GM19468 (cell line): Measurements from ENCODE around the gene KIAA1671.

Experiments
- ATAC-seq: cut with Tn5 transposase; IDR thresholded peaks from one replicate; pipeline ENCODE4 v1.9.1; 2021; ENCODE audit warnings: mild to moderate bottlenecking, moderate library complexity, moderate number of reproducible peaks; ENCODE audit not compliant: unreplicated experiment; ENCODE audit errors: extremely low read depth

Gene KIAA1671

DNA sequence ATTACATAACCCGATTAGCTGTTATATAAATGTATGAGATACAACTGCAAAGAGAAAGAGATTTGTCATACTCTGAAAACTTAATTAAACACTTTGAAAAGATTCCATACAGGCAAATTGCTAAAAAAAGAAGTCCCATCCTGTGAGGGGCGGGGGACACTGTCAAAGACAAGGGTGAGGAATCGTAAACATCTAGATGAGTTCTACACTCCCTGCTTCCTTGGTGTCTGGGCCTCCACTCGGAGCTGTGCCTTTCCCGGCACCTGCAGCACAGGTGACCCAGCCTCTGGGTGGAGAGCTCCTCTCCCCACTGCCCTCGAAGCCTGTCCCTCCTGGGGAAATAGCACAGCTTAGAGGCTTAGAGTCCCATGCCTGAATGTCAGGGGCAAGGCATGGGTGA, 177.9 kb downstream of the KIAA1671 start:
- no peak for ATAC-seq

DNA sequence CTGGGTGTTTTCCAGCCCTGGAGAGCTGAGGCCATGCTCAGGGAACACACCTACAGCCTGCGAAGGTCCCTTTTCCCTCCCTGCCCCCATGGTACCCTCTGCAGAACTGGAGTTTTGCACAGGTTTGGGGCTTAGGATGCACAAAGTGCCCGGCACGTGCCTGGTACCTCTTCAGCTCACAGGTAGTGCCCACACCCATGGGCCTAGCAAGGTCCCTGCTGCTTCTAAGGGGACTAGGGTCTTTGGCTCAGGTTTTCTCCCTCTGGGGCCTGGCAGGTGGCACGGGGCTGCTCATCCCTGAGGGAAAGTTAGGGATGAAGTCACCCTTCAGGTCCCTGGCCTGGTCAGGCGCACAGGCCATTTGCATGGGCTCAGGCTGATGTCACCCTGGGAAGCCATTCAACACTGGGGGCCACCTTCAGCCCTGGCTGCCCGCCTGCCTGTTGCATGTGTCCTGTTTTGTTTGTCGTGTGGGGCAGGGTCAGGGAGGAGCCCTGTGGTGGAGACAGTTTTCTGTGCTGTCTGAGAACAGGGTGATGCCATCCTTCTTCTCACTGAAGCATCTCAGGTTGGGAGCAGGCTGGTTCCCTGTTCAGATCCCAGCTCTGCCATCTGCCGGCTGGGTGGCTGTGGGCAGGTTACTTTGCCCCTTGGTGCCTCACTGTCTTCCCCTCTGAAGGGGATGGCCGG, 178.8 kb downstream of the KIAA1671 start:
- no peak for ATAC-seq

DNA sequence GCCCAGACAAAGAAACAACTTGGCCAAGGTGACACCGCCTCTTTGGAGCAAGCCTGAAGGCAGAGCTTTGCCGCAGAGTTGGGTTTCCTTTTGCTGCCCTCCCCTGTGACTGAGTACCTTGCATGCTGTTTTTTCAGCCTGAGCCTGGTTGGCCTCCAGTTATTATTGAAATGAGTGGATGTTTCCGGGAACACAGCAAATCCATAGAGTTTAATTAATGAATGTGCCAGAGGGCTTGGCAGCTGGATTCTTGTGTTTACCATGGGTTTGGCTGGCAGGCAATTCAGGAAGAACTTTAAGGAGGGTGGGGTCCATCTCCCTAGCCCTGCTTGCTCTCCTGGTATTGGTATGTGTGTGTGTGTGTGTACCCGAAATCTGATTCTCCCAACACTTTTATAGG, 181.5 kb downstream of the KIAA1671 start:
- ATAC-seq = no peak

DNA sequence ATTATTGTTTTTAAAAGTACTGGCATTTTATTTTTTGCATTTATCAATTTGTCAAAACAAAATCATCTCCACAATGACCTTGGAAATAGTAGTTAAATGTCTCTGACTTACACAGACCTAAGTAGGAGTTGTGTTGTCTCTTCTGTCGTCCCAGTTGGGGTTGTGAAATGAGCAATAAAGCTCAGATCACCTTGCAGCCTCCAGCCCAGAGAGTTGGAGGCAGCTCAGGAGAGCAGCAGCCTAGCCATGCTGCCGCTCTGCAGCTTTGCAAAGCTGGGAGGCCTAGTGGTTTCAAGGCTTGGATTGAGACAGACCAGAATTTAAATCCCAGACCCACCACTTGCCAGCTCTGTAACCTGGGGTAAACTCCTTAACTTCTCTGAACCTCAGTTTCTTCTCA, 181.9 kb downstream of the KIAA1671 start:
- no peak for ATAC-seq

DNA sequence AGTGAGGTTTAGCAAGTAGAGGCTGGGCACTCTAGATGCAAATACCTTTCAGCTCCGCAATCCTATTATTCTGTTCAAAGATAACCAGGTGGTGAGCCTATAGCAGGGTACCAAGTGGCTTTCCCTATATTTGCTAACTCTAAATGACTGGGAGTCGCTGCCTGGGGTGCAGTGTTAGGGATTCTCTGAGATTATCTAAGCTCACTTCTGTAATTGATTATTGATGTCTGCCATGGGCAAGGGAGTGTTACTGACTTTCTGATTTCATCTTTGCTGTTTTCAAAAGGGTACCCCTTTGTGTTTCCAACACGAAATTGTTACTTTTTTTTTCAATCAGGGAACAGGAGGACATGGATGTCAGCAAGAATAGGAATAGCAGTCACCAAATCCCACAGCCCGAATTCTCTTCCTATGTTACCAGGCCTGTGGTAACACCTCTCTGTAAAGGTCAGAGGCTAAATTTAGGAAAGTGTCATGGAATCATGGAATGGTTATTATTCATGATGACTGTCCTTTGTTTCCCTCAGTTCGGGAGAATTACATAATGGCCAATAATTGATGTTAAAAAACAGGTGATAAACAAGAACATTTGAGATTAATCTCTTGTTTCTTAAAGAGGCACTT, 184.5 kb downstream of the KIAA1671 start:
- ATAC-seq = no peak

DNA sequence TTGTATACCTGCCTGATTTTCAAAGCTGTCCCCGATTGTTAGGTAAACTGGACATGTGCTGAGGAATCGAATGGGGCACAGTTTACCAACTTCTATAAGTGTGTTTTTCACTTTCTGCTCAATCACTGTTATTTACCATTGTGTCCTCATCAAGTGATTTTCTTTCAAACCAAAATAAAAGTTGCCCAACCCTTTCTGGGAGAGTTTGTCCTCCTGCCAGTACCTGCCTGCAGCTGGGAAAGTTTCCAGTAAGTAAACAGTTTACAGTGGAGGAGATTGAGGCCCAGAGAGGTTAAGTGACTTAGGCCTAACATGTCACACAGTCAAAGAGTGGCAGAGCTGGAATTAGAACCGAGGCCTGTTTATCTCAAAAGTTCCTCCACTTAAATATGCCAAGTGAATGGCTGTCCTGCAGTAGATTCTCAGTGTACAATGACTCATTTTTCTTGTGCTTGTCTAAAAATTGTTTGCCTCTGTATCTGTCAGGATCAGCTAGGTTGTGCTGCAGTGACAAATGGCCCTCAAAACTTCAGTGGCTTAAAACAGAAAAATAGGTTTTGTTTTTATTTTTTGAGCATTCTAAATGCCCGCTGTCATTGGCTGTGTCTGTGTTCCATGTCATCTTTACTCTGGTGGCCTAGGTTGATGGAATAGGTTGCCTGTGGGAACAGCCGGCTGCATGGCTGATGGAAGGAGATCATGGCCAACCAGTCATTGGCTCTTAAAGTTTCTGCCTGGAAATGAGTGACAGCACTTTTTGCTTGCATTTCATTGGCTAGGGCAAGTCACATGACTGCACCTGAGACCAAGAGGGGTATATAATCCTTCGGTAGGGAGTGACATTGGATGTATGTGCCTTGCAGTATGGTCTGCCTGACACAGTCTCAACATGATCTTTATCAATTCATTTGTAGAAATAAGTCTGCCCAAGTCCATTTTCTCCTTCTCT, 185.3 kb downstream of the KIAA1671 start:
- ATAC-seq = no peak

DNA sequence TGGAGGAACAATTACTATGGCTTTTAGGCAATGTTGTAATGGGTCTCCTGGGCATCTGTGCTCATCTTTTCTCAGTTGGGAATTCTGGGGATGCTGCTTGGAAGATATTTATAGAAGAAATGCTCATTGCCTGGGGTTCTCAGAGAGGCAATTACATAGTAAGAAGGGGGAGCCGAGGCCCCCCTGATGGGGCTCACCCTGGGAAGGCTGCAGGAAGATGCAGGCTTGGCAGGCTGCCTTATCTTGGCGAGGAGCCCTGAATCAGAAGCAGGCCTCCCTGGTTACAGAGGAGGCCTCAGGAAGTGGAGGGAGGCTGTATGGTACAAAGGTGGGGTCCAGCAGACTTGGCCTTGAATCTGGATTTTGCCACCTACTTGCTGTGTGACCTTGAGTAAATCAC, 186.5 kb downstream of the KIAA1671 start:
- no peak for ATAC-seq

DNA sequence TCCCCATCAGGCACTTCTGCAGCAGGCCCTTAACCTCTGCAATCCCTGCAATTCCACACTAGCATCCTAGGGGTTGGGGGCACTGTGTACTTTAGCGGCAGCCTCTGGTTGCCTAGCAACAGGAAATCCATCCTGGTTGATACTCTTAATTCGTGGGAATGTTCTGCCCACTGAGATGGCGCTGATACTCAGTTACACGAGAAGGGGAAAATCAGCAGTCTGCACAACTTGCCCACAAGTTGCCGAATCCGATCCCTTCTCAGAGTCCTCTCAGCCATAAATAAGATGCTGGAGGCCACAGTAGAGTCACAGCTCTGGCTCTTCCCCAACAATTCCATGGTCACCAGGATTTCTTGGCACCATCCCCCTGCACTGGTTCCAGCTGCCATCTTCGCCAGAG, 189.6 kb downstream of the KIAA1671 start:
- ATAC-seq = no peak

DNA sequence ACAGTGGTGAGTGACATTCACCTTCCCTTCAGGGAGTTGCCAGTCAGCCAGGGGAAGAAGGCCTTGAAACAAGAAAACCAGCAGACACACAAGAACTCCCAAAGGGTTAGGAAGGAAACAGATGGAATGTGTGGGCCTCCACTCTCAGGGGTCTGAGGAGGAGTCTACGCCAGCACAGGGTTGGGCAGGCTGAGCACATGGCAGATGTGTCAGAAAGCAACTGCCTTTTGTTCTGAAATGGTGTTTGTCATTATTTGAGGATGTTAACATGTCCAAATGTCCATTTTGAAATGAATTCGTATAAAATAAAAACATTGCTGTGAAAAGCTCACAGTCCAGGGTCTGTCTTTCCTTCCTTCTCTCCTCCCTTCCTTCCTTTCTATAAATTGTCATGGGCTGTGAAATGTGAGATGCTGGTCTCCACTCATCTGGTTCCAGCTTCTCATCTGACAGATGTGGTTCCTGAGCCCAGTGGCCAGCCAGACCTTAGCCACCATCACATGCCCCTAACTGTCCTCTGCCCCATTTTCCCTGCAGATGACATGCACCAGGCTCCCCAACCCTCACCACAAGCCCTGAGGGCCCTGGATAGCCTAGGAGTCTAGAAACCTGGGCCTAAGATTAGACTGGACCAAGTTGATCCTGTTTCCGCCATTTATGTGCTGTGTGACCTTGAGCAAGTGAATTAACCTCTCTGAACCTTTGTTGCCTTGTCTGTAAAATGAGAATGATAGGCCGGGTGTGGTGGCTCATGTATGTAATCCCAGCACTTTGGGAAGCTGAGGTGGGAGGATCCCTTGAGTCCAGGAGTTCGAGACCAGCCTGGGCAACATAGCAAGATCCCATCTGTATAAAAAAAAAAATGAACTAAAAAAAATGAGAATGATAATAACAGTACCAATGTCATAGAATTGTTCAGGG, 190.9 kb downstream of the KIAA1671 start:
- no peak for ATAC-seq

DNA sequence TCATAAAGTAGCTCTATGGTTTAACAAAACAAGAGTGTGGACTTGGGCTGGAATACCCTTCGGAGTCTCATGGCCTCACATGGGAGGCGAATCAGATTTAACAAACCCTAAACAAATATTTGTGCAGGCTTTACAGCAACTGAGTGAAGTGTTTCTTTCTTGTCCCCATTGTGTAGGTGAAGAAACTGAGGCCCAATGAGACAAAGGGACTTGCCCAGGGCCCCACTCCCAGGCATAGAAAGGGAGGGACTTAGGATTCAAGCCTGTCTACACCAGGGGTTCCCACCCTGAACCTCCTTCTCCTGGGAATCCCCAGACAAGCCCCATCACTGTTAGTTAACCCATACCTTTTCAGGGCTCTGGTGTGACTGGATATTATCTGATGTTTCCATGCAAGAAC, 192.0 kb downstream of the KIAA1671 start:
- no peak for ATAC-seq

DNA sequence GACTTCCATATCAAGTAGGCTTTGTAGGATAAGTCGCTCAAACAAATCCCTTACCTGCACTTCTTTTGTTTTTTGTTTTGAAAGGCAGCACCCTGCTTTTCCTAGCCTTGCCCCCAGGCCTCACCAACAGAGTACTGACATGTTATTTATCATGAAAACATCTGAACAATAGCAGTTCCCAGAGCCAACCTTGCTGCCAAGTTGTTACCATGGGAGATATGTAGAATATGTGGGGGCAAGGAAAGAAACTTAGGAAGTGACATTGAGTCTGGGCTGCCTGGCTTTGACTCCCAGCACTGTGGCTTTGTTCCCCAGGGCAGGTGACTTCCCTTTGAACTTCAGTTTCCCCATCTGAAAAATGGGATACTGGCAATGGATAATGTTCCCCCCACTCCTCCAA, 193.8 kb downstream of the KIAA1671 start:
- ATAC-seq = no peak

DNA sequence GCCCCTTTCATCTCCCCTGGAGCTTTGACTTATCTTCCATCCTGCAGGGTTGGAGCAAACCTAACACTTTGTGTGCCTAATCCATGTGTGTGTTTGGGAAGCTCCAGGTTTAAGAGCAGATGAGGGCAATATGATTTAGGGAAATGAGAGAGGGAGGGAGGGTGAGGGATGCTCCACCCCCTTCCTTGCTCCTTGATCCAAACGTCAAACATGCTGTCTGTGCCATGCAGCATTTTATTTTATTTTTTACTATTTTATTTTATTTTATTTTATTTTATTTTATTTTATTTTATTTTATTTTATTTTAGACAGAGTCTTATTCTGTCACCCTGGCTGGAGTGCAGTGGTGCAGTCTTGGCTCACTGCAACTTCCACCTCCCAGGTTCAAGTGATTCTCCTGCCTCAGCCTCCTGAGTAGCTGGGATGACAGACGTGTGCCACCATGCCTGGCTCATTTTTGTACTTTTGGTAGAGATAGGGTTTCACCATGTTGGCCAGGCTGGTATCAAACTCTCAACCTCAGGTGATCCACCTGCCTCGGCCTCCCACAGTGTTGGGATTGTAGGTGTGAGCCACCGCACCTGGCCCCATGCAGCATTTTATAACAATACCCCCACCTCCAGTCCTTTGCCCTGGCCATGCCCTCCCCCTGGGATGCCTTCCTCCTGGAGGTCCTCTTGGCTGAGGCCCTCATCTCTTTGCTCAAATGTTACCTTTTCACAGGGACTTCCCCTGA, 194.6 kb downstream of the KIAA1671 start:
- no peak for ATAC-seq

DNA sequence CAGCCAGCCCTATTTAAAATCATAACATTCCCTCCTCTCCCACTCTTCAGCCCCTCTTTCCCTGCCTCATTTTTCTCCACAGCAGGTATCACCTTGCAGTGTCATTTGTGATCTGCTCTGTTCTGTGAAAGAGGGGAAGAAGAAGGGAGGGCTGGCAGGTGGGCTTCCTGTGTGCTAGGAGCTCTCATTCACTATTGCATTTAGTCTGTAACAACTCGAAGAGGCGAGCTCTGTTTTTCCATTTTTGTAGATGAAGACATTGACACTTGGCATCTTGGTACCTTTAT, 195.1 kb downstream of the KIAA1671 start:
- no peak for ATAC-seq

DNA sequence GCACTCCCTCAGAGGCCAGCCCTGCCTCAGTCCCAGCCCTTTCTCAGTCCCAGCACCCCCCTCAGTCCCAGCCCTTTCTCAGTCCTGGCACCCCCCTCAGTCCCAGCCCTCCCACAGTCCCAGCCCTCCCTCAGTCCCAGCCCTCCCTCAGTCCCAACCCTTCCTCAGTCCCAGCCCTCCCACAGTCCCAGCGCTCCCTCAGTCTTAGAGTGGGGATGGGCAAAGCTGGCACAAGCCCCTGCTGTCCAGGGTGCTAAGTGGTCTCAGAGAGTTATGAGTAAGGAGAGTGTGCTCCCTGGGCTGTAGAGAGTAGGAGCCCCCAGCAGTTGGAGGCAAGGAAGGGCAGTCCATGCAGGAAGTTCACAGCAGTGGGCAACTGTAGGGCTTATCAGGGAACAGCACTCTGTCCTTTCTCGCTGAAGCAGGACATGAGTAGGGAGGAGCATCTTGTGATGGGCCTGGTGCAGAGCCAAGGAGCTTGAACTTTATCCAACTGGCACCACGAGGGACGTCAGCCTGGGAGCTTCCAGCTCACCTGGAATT, 195.7 kb downstream of the KIAA1671 start:
- ATAC-seq = no peak

DNA sequence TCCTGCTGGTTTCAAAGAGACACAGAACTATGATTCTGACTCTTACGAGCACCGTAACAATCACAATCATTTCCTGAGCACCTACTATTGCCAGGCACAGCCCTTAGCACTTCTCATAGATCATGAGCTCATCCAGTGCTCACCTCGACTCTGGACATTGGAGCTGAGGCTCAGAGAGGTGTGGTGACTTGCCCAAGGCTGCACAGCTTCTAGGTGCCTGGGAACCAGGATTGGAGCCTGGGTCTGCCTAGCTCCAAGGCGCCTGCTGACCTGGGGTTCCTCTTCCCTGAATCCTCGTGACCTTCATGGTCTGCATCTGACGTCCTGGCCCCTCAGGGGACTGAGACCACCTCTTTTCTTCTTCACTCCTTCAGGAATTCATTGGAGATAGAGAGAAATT, 196.5 kb downstream of the KIAA1671 start:
- ATAC-seq = no peak

DNA sequence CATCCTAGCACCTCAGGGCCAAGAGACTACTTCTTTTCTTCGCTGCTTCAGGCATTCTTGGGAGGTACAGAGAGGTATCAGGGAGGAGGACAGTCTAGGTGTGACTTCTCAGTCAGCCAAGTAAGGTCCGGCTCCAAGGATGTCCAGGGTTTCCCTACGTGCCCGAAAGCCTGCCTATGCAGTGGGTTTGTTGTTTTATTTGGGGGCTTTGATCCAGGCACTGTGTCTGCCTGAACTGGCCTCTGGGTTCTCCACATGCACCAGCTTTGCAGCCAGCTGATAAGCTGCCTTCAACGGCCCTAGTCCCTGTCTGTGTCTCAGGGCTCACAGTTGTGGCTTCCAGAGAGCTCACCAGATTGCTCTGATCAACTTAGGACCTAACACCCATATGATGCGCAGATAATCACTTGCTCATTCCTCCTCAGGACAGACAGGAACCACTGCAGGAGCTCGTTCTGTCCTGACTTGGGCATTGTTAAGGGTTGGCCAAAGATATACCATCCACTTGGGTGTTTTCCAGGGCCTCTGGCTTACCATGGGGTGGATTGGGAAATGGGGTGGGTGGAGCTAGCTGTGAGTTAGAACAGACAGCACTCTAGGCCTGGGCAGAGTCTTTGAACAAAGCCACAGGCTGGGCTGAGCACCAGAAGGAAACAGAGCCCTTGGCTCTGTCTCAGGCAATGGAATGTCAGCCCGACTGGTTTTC, 201.6 kb downstream of the KIAA1671 start:
- no peak for ATAC-seq

DNA sequence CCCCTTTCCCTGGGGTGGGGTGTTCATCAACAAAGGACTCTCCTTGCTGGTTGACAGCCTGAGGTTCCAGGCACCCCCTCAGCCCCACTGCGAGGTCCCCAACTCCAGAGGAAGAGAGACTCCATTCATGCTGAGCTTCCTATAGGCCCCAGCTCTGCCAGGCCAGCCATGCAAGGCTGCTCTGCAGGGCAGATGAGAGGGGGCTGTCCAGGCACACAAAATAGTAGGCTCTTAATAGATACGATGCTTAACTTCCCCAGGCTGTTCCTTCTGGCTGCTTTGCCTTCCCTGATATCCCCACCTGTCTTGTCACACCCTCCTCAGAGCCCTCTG, 202.1 kb downstream of the KIAA1671 start:
- no peak for ATAC-seq

DNA sequence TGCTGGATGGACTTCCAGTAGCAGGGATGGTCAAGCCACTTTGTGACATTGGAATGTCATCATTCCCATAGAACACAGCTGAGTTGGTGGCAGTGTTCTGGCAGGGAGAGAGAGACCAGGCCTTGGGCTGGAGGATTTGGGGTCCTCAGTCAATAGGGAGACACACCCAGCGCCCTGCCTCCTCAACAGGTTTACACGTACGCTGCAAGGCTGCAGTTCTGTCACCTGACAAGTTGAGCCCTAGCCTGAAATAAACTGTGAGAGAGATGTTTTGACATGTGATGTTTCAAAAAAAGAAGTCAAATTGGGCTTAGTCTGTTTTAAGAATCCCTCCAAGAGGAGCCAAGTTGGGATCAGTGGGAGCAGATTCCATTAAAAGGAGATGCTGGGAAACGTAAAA, 204.2 kb downstream of the KIAA1671 start:
- ATAC-seq = no peak

DNA sequence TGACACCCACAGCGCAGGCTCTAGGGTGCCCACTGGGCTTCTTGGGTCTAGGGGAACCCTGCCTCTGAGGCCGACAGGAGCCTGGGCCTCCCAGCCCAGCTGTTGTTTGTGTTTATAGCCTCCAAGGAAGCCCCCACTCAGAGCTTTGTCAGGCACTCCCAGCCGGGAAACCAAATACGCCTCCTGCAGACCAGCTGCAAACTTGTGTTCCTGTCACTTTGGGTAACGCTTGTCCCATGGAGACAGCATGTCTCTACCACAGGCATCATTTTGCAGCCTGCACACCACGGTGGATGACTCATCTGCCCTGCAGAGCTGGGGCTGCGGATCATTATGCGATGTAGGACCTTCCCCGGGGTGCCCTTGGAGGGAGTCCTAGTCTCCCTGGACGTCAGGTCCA, 206.5 kb downstream of the KIAA1671 start:
- no peak for ATAC-seq
